HCT116 (cell line): ENCODE results near the gene SCN8A. TPM values are rescaled to one million over a fixed set of nuclear protein-coding genes. Genes with fewer than 3 reads are reported as not detected.
A peak's percentile ranks its signal among the peaks of the same experiment; 100 is the strongest.

ENCODE experiments used
- ATAC-seq: fragments of 200-7000 bp; cut with Tn5 transposase; 2 replicates; pipeline ENCODE4 v1.9.1; 2020; ENCODE audit warnings: mild to moderate bottlenecking, moderate library complexity
- BruUV-seq: library from RNA; stranded (reverse); fragments of 400-500 nt; replicated peaks from 2 replicates; lab custom pipeline; 2021; lab: Mats Ljungman, UMichigan
- CTCF ChIA-PET: fragments of 300-600 bp; sonication (Branson Sonifier 250); formaldehyde crosslinking; loops from one replicate; lab custom pipeline; 2021; ENCODE audit warnings: antibody characterized with exemption; lab: Charles Lee
- POLR2A ChIA-PET: fragments of 300-600, 350-600 bp; sonication (Branson Sonifier 250); formaldehyde crosslinking; loops from one replicate; lab custom pipeline; 2021; ENCODE audit warnings: antibody characterized with exemption; lab: Charles Lee
- RAD21 ChIA-PET, 2 experiments: fragments of 300-600 bp; sonication (Branson Sonifier 250); formaldehyde crosslinking; loops; one replicate each; lab custom pipeline; 2023; ENCODE audit warnings: low total read pairs in 2 of 2; ENCODE audit not compliant: uncharacterized antibody in 2 of 2, unreplicated experiment in 2 of 2, low non-redundant PET in 1 of 2; lab: Charles Lee
- DNase-seq: peaks from one replicate; pipeline ENCODE4 v3.0.0-alpha.2; 2010; ENCODE audit warnings: low read depth, low spot score
- H2AFZ ChIP-seq: fragments of 200-600 bp; shearing (Covaris generic), sonication (generic); 2 replicates; pipeline ENCODE4 v1.6.1; 2017; ENCODE audit warnings: low read depth, mixed run types, mixed read lengths, antibody characterized with exemption, low read length; ENCODE audit not compliant: poor library complexity, severe bottlenecking
- H3K27ac ChIP-seq: 2 replicates; pipeline ENCODE4 v1.5.1; 2012; ENCODE audit warnings: low read depth, low read length
- H3K27me3 ChIP-seq: fragments of 200-600 bp; sonication (generic); 2 replicates; pipeline ENCODE4 v1.6.1; 2016; ENCODE audit warnings: mixed run types, low read length, mixed read lengths; ENCODE audit not compliant: insufficient read depth
- H3K36me3 ChIP-seq, 2 experiments: fragments of 200-500 bp in 1 of 2; fragments of 200-600 bp in 1 of 2; sonication (Bioruptor generic) in 1 of 2; sonication (generic) in 1 of 2; 2 replicates each; pipeline versions ENCODE4 v1.5.1 to v1.6.1; 2014 to 2016; ENCODE audit warnings: low read length in 2 of 2, inconsistent platforms in 1 of 2, mixed read lengths in 1 of 2, mixed run types in 1 of 2; ENCODE audit not compliant: insufficient read depth in 2 of 2, control insufficient read depth in 1 of 2
- H3K4me1 ChIP-seq, 2 experiments: fragments of 200-600 bp in 1 of 2; sonication (generic) in 1 of 2; 2 replicates each; pipeline versions ENCODE4 v1.5.1 to v1.6.1; 2012 to 2017; ENCODE audit warnings: low read length in 2 of 2, inconsistent platforms in 1 of 2, mild to moderate bottlenecking in 1 of 2, mixed read lengths in 1 of 2, mixed run types in 1 of 2, moderate library complexity in 1 of 2; ENCODE audit not compliant: insufficient read depth in 2 of 2, control insufficient read depth in 1 of 2
- H3K4me2 ChIP-seq: fragments of 200-600 bp; sonication (generic); 2 replicates; pipeline ENCODE4 v1.6.1; 2017; ENCODE audit warnings: mixed run types, low read length, mixed read lengths
- H3K4me3 ChIP-seq, 2 experiments: fragments of 200-600 bp in 1 of 2; sonication (generic) in 1 of 2; replicated peaks in 1 of 2; 2 replicates each; pipeline ENCODE4 v1.5.1; 2011 to 2016; ENCODE audit warnings: low read length in 2 of 2, control low read depth in 1 of 2, low read depth in 1 of 2, mild to moderate bottlenecking in 1 of 2, mixed read lengths in 1 of 2, mixed run types in 1 of 2
- H3K79me2 ChIP-seq: fragments of 200-600 bp; sonication (generic); 2 replicates; pipeline ENCODE4 v1.6.1; 2017; ENCODE audit warnings: mild to moderate bottlenecking, mixed run types, low read length, moderate library complexity, mixed read lengths; ENCODE audit not compliant: insufficient read depth
- H3K9ac ChIP-seq: fragments of 200-600 bp; sonication (generic); 2 replicates; pipeline ENCODE4 v1.6.1; 2016; ENCODE audit warnings: low read length, mixed read lengths
- H3K9me2 ChIP-seq: fragments of 200-600 bp; sonication (generic), shearing (Covaris generic); 2 replicates; pipeline ENCODE4 v1.6.1; 2017; ENCODE audit warnings: mixed run types, mild to moderate bottlenecking, moderate library complexity; ENCODE audit not compliant: insufficient read depth
- H3K9me3 ChIP-seq, 2 experiments: fragments of 200-500 bp in 1 of 2; fragments of 200-600 bp in 1 of 2; sonication (Bioruptor generic) in 1 of 2; sonication (generic) in 1 of 2; 2 replicates each; pipeline ENCODE4 v1.6.1; 2014 to 2017; ENCODE audit warnings: low read length in 2 of 2, mixed read lengths in 2 of 2, inconsistent platforms in 1 of 2, low read depth in 1 of 2, mild to moderate bottlenecking in 1 of 2, mixed run types in 1 of 2, moderate library complexity in 1 of 2; ENCODE audit not compliant: control insufficient read depth in 1 of 2, insufficient read depth in 1 of 2
- H4K20me1 ChIP-seq: fragments of 200-600 bp; sonication (generic), shearing (Covaris generic); 2 replicates; pipeline ENCODE4 v1.6.1; 2017; ENCODE audit warnings: mixed run types, mild to moderate bottlenecking, moderate library complexity; ENCODE audit not compliant: insufficient read depth
- EGR1 ChIP-seq: IDR thresholded peaks from 2 replicates; pipeline ENCODE4 v1.6.1; 2012; ENCODE audit warnings: low read depth
- EZH2 ChIP-seq: fragments of 200-600 bp; sonication (generic); IDR thresholded peaks from 2 replicates; pipeline ENCODE4 v1.6.1; 2017; ENCODE audit warnings: antibody characterized with exemption, mixed run types
- EZH2phosphoT487 ChIP-seq: fragments of 200-600 bp; IDR thresholded peaks from 2 replicates; pipeline ENCODE4 v1.6.1; 2018; ENCODE audit warnings: antibody characterized with exemption, borderline replicate concordance
- JUND ChIP-seq: IDR thresholded peaks from 2 replicates; pipeline ENCODE4 v1.6.1; 2012
- POLR2A ChIP-seq: IDR thresholded peaks from 2 replicates; pipeline ENCODE4 v1.7.0; 2011; ENCODE audit warnings: borderline replicate concordance; ENCODE audit not compliant: insufficient read depth, insufficient read length; ENCODE audit errors: extremely low read depth
- POLR2AphosphoS5 ChIP-seq: IDR thresholded peaks from 2 replicates; pipeline ENCODE4 v1.6.1; 2011; ENCODE audit warnings: mild to moderate bottlenecking, low read depth, low read length, moderate library complexity
- RAD21 ChIP-seq: IDR thresholded peaks from 2 replicates; pipeline ENCODE4 v1.6.1; 2012; ENCODE audit warnings: low read depth, mild to moderate bottlenecking
- SP1 ChIP-seq: IDR thresholded peaks from 2 replicates; pipeline ENCODE4 v1.6.1; 2012; ENCODE audit warnings: low read depth
- SRF ChIP-seq: IDR thresholded peaks from 2 replicates; pipeline ENCODE4 v1.6.1; 2012; ENCODE audit warnings: low read depth
- ZNF274 ChIP-seq: fragments of 200-500 bp; sonication (Bioruptor generic); IDR thresholded peaks from 2 replicates; pipeline ENCODE4 v1.6.1; 2014; ENCODE audit warnings: mild to moderate bottlenecking, low read depth, low read length, inconsistent platforms
- intact Hi-C: fragments of 100-400 bp; cut with micrococcal nuclease; formaldehyde crosslinking; loops from 2 replicates; pipeline ENCODE4 v1.10.0; 2022
- total RNA-seq: library from RNA; stranded (reverse); gene quantifications from one replicate; pipeline ENCODE4 v1.2.1, GENCODE V29; 2021; ENCODE audit not compliant: unreplicated experiment
- TF ChIP-seq, protein P1 (sequence below): IDR thresholded peaks from 2 replicates; pipeline ENCODE4 v1.6.1; 2011; ENCODE audit warnings: mild to moderate bottlenecking, low read length, moderate library complexity; ENCODE audit not compliant: insufficient replicate concordance; ENCODE audit errors: extremely low read depth

The SCN8A gene
- total RNA-seq, 1 experiment from 2014 or later: 7.1 TPM

DNA sequence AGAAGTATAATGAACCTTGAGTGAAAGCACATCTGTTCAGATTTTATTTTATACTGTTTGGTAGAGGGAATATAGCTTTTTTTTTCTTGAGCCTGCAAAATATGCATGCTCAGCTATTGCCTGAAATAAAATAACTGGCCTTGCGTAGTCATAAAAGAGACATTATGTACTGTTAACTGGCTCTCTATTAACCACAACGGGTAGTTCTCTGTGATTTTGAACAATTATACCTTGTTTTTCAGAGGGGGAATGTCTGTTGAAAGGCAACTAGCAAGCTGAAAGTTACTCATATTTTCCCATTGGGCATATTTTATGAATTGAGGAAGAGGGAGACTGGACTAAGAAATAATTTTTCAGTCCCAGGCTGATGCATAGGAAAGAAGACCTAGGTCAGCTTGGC, 194.9 kb downstream of the SCN8A start:
- H3K79me2 ChIP-seq: no peaks in the 10 kb centered on the region
- intact Hi-C loops: no loop called here
- no peak for TF ChIP-seq POLR2AphosphoS5
- TF ChIP-seq RAD21: no peak
- no peak for TF ChIP-seq SRF
- H3K27ac ChIP-seq: no peak overlapping the region
- H3K36me3 ChIP-seq: no peaks in the 10 kb centered on the region; a peak in 1 of 4 replicates
- BruUV-seq: no TSS peak
- POLR2A ChIA-PET: no interaction called here
- RAD21 ChIA-PET: no interaction called here
- H3K9ac ChIP-seq: no peak overlapping the region
- DNase-seq: no peak
- H3K4me1 ChIP-seq: peaks cover 0 to 8% of the 10 kb centered on the region in 2 experiments; a peak in 1 of 4 replicates
- no peaks in the 10 kb centered on the region for H3K9me3 ChIP-seq
- no peaks in the 10 kb centered on the region for H4K20me1 ChIP-seq
- no peak overlapping the region for H2AFZ ChIP-seq
- no peaks in the 10 kb centered on the region for H3K27me3 ChIP-seq
- CTCF ChIA-PET: no interaction called here
- H3K4me3 ChIP-seq: no peak overlapping the region
- no peak overlapping the region for H3K4me2 ChIP-seq
- H3K9me2 ChIP-seq: no peaks in the 10 kb centered on the region
- ATAC-seq: no peak

GRCh38 chr12:51788876-51789275, 197.8 kb downstream of the SCN8A start:
- RAD21 ChIA-PET: no interaction called here

More at GRCh38 chr12:51788876-51789275, 197.8 kb downstream of the SCN8A start:
- DNase-seq: no peak
- Histone ChIP-seq H3K9ac (no peak overlapping the region), H3K9me3 (no peaks in the 10 kb centered on the region), H3K36me3 (no peaks in the 10 kb centered on the region; a peak in 1 of 4 replicates), H3K79me2 (no peaks in the 10 kb centered on the region), H3K4me3 (no peak overlapping the region), H3K27me3 (no peaks in the 10 kb centered on the region), H2AFZ (no peak overlapping the region), H3K4me1 (peaks cover 0 to 8% of the 10 kb centered on the region in 2 experiments; a peak in 1 of 4 replicates), H3K9me2 (no peaks in the 10 kb centered on the region), H4K20me1 (no peaks in the 10 kb centered on the region), H3K27ac (no peak overlapping the region), H3K4me2 (no peak overlapping the region)
- ChIA-PET POLR2A (no interaction called here), CTCF (no interaction called here)
- TF ChIP-seq POLR2A (no peak), EZH2 (no peak), SP1 (no peak), POLR2AphosphoS5 (no peak), JUND (no peak), RAD21 (no peak), ZNF274 (no peak), EGR1 (no peak), SRF (no peak), EZH2phosphoT487 (no peak)
- TF ChIP-seq, protein P1, sequence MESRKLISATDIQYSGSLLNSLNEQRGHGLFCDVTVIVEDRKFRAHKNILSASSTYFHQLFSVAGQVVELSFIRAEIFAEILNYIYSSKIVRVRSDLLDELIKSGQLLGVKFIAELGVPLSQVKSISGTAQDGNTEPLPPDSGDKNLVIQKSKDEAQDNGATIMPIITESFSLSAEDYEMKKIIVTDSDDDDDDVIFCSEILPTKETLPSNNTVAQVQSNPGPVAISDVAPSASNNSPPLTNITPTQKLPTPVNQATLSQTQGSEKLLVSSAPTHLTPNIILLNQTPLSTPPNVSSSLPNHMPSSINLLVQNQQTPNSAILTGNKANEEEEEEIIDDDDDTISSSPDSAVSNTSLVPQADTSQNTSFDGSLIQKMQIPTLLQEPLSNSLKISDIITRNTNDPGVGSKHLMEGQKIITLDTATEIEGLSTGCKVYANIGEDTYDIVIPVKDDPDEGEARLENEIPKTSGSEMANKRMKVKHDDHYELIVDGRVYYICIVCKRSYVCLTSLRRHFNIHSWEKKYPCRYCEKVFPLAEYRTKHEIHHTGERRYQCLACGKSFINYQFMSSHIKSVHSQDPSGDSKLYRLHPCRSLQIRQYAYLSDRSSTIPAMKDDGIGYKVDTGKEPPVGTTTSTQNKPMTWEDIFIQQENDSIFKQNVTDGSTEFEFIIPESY: no peak
- intact Hi-C loops: no loop called here
- ATAC-seq: 0 out of 2 replicates have a peak, but pooled peaks have one; percentile 30
- no TSS peak for BruUV-seq
